ENCODE data around the gene ADH1A.
"Not testable (repeated sequence)": the region's sequence is repeated elsewhere in the genome, so short reads cannot be mapped to it uniquely, and the experiment has no call there.

Gene ADH1A

GRCh38 chr4:99281261-99281660 is 9.5 kb downstream of the ADH1A start:
- DNase-seq (ENCODE audit: low spot score): no peak

DNA sequence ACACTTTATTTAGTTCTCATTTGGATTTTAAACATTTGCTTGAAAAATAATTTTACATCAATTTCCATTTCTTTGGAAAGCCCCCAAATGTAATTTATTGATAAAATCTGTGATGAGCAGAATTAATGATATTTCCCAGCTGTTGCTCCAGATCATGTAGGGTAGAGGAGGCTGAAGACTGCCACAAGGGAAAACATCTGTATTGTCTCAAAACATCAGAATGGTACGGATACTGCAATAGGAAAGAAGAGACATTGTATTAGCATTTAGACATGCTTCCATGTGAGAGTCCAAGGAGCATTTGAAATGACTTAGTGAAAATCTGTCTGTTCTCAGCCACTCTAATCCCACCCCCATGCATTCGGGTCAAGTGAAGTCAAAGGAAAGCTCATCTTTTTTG is 14.4 kb downstream of the ADH1A start:
- no peak for DNase-seq (ENCODE audit: low spot score)

DNA sequence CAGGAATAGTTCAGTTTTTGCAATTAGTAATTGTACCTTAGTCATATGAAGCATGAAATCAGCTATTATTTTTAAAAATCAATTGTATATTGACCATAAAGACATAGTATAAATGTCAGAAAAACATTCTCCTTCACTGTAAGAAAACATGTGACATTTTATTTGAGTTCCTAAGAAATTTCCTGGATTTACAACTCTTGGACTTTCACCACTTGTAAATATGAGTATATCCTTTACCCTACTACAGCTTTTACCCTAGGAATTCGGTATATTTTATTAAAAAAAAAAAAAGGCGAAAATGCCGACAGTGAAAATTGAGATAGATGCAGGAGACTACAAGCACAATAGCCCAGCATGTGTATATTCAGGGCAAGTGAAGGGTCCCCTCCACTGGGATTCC is 14.9 kb downstream of the ADH1A start:
- DNase-seq (ENCODE audit: low spot score): no peak

GRCh38 chr4:99275050-99275449 is 15.7 kb downstream of the ADH1A start:
- no peak for DNase-seq (ENCODE audit: low spot score)

DNA sequence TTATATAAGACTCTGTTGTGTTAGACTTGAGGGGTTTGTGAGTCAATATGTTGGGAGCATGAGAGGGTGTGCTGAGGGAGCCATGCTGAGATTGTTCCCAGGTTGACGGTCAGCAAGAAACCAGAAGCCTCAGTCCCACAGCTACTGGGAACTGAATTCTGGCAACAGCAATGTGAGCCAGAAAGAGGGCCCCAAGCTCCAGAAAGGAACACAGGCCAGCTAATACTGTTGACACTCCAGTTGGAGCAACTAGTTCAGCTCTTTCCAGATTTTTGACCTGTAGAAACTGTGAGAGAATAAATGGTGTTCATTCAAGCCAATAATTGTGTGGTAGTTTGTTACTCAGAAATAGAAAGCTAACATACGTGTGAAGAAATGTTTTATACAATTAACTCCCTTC is 17.1 kb downstream of the ADH1A start:
- no peak for DNase-seq (ENCODE audit: low spot score)

DNA sequence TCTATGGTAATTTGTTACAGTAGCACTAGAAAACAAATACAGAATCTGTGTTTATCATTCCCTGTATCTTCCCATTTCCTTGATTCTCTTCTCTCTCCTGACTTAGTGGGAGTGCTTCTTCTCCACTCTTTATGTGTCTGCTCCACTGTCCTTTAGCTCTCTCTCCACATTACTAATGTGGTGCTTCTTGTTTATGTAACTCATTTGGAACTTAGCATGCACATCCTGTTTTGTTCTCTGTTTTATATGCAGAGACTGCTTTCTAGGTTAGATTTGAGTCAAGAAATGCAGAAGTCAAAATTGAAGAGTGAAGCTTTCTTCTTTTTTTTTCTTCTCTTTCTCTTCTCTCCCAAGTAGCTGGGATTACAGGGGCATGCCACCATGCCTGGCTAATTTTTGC is 25.9 kb downstream of the ADH1A start:
- DNase-seq (ENCODE audit: low spot score): no peak

- no peak for DNase-seq (ENCODE audit: low spot score)
Measured at GRCh38 chr4:99252746-99253145, 38.0 kb downstream of the ADH1A start.

DNA sequence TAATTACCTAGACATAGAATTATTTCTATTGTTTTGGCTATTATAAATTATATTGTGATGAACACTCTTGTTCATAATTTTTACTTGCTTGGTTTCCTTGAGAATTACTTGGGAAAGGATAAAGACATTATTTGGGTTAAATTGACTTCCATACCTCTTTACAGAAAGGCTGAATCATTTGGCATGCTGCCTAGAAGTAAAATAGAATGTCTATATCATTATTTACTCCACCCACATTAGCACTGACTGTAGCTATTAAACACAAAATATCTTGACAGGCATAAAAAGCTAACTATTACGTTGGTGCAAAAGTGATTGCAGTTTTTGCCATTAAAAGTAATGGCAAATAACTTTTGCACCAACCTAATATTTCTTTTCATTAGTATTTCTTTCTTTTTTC is 42.1 kb downstream of the ADH1A start:
- no peak for DNase-seq (ENCODE audit: low spot score)

DNA sequence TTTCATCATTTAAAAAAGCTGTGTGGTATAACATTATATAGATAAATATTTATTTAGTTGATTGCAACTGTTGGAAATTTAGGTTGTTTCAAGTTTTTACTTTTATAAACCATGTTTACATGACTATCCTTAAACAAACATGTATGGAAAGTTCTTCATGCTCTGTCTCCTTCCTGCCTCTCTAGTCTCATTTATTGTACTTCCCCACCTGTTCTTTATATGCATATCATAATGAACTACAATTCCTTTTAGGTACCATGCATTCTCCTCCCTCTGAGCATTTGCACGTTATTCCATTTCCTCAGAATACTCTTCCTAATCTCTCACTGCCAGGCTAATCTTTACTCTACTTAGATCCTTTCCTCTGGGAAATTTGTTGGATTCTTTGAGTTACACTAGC is 54.8 kb downstream of the ADH1A start:
- DNase-seq (ENCODE audit: low spot score): no peak

- DNase-seq (ENCODE audit: low spot score): no peak
Measured at GRCh38 chr4:99234331-99235010, 56.3 kb downstream of the ADH1A start.

GRCh38 chr4:99233397-99233796 is 57.4 kb downstream of the ADH1A start:
- not testable (repeated sequence) for DNase-seq (ENCODE audit: low spot score)

DNA sequence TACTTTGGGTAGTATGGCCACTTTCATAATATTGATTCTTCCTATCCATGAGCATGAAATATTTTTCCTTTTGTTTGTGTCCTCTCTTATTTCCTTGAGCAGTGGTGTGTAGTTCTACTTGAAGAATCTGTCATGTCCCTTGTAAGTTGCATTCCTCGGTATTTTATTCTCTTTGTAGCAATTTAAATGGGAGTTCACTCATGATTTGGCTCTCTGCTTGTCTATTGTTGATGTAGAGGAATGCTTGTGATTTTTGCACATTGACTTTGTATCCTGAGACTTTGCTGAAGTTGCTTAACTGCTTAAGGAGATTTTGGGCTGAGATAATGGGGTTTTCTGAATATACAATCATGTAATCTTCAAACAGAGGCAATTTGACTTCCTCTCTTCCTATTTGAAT is 62.1 kb downstream of the ADH1A start:
- not testable (repeated sequence) for DNase-seq (ENCODE audit: low spot score)

GRCh38 chr4:99227646-99228045 is 63.1 kb downstream of the ADH1A start:
- DNase-seq (ENCODE audit: low spot score): not testable (repeated sequence)

Data from CD4-positive, alpha-beta T cell treated with Interleukin-2 at 100 ng/mL for 4 hours (primary cell).